Body of pancreas (tissue), 4 donors: ENCODE measurements around the gene ABCB6.

Experiments used
- POLR2A ChIP-seq, 3 donors: fragments of 450-650 bp; IDR thresholded peaks; one replicate each; pipeline ENCODE4 v1.6.1; 2016; ENCODE audit warnings: antibody characterized with exemption in 3 of 3, mild to moderate bottlenecking in 2 of 3
- TF ChIP-seq, protein P1 (sequence below), 7 experiments: fragments of 450-650 bp in 4 of 7; fragments of 200-600 bp in 3 of 7; sonication (generic) in 3 of 7; IDR thresholded peaks; one replicate each; pipeline ENCODE4 v1.5.1; 2016 to 2019; ENCODE audit warnings: antibody characterized with exemption in 7 of 7

- TF ChIP-seq, protein P1, sequence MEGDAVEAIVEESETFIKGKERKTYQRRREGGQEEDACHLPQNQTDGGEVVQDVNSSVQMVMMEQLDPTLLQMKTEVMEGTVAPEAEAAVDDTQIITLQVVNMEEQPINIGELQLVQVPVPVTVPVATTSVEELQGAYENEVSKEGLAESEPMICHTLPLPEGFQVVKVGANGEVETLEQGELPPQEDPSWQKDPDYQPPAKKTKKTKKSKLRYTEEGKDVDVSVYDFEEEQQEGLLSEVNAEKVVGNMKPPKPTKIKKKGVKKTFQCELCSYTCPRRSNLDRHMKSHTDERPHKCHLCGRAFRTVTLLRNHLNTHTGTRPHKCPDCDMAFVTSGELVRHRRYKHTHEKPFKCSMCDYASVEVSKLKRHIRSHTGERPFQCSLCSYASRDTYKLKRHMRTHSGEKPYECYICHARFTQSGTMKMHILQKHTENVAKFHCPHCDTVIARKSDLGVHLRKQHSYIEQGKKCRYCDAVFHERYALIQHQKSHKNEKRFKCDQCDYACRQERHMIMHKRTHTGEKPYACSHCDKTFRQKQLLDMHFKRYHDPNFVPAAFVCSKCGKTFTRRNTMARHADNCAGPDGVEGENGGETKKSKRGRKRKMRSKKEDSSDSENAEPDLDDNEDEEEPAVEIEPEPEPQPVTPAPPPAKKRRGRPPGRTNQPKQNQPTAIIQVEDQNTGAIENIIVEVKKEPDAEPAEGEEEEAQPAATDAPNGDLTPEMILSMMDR (IDR thresholded peaks at IDR 0.05): no peak
- no peak for TF ChIP-seq POLR2A (IDR thresholded peaks at IDR 0.05)
Observed at GRCh38 chr2:219245899-219246230, 27.1 kb upstream of the ABCB6 start.
